Inferior parietal cortex (tissue), 1 donor: ENCODE results near the gene EIF4B.

Experiments used
- DNase-seq: peaks from one replicate; pipeline ENCODE4 v3.0.0-alpha.2; 2016; ENCODE audit errors: extremely low spot score

The EIF4B gene

GRCh38 chr12:53046655-53047220 is 40.5 kb downstream of the EIF4B start:
- peak; percentile 66 for DNase-seq

DNA sequence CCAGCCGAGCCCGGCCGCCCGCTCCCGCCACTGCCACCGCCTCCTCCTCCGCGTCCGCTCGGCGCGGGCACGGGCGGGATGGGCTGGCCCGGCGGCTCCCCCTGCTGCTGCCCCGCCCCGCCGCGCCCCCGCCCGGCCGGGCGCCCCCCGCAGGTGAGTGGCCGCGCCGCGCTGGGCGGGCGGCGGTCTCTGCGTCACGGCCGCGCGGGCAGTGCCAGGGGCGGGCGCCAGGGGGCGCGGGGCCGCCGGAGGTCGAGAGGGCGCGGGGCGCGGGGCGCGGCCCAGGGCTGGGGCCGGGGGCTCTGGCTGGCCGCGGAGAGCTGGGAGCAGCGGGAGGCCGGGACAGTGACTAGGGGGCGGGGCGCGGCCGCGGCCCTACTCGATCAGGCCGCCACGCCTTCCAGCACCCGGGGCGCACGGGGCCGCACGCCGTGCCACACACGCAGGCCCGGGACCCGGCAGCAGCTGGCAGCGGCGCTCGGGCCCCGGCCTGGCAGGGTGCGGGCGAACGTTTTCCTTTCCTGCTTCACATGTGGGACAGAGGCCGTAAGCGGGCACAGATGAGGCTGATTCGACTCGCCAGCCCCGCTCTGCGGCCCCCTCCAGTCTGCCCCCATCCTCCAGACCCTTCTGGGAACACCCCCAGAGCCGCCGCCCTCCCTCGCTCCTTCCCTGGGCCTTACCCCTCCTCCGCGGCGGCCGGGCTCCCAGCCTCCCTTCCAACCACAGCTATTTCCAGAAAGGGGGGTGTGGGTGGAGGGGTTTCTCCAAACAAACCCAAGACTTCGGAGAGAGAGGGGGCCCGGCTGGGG is 41.2 kb downstream of the EIF4B start:
- DNase-seq = no peak

DNA sequence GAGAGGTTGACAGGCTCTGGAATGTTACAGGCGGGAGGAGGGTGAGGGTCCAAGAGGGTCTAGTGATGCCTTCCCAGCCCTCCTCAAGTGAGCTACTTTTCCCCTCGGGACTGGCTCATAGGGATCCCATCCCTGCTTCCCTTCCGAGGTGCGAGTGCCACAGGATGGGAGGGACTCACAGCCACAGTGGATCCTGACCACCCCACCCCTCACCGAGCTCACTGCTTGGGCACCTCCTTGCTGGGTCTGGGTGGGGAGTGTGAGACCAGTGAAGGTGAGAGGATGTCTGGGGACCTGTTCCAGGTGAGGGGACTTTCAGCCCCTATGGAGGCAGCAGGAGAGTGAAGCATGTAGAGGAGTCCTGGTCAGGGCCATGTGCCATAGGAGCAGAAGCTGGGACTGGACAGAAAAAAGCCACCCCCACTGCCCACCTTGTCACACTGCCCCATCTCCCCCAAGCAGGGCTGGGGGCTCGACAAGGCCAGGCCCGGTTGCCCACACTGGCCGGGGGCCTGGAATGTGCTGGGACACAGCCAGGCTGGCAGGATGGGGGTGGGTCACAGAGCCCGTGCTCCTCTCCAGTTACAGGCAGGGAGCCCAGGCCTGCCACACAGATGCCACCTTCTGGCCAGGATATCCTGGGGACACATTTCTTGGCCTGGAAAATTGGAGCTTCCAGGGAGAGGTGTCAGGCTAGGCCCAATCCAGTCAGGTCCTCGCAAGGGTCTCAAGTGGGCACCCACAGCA is 42.0 kb downstream of the EIF4B start:
- DNase-seq = peak; percentile 55

- DNase-seq = no peak
Measured at GRCh38 chr12:53048780-53049401, 42.6 kb downstream of the EIF4B start.

- no peak for DNase-seq
Measured at GRCh38 chr12:53049571-53050318, 43.5 kb downstream of the EIF4B start, which contains the start of gene TNS2. TNS2 (plus strand) TSS chr12:53050065; CDS start chr12:53050186, 121 bp downstream.

- peak; percentile 60 for DNase-seq
Measured at GRCh38 chr12:53050426-53051057, 44.3 kb downstream of the EIF4B start.

DNA sequence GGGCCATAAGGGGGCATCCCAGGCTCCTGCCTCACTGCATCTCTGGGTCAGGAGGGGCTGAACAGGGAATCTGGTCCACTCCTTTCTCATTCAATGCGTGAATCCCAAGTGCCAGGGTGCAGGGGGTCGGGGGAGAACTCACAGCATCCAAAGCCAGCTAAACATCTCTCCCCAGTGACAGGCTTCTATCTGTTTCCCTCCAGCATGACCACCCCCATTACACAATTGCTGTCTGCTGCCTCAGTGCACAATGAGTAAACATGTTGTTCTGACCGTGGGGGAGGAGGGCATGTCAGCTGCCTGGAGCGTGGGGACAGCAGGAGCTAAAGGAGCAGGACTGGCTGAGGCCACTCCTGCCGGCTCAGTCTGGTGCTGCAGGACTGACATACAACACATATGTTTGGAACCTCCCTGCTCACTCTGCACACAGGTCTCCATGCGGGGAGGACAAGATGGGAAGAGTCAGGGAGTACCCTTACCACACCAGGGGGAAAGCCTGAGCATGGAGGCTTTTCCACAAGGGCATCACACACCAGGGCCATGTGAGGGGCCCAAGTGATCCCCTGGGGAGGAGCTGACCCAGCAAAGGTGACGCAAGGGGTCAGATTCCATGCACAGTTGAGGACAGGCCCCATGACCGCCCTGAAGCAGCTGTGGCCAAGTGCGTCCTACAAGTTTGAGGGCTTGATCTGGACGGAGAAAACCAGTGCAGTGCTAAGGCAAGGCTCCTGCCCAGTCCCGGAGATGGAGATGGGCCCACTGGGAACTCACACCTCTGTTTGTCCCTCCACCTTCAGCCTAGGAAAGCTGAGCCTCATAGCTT is 45.0 kb downstream of the EIF4B start:
- DNase-seq = peak; percentile 87

- no peak for DNase-seq
Measured at GRCh38 chr12:53051881-53052412, 45.7 kb downstream of the EIF4B start.

DNA sequence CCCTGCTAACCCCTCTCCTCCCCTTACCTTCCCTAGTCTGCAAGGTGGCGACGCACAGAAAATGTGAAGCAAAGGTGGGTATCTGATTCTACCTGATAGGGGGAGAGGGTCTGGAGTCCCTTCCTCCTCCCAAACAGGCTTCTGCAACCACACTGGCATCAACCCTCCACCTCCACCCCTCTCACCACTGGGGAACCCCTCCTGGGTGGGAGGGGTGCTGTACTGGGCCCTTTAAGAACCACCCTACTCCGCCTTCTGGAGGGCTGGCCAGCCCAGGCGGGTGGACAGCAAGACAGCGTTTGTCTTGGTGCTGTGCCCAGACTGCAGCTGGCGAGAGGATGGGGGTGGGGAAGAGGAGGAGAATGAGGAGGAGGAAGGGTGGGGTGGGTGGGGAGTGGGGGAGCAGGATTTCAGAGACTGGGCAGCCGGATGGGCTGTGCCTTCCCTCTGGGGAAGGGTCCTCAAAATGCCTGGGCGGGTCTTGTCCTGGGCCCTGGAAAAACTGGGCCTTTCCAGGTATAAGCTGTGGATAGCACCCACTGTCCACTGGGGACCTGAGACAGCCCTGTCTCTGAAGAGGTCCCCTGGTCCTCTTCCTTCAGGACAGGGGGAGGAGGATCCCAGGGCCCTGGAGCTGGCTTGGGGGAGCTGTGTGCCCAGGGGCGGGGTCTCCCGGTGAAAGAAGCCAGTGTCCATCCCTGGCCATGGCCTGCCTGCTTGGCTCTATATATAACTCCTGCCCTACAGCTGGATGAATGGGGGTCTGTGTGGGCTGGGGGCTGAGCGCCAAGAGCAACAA is 46.4 kb downstream of the EIF4B start:
- DNase-seq = peak; percentile 79

- DNase-seq = peak; percentile 58
Measured at GRCh38 chr12:53053218-53054111, 47.2 kb downstream of the EIF4B start.

DNA sequence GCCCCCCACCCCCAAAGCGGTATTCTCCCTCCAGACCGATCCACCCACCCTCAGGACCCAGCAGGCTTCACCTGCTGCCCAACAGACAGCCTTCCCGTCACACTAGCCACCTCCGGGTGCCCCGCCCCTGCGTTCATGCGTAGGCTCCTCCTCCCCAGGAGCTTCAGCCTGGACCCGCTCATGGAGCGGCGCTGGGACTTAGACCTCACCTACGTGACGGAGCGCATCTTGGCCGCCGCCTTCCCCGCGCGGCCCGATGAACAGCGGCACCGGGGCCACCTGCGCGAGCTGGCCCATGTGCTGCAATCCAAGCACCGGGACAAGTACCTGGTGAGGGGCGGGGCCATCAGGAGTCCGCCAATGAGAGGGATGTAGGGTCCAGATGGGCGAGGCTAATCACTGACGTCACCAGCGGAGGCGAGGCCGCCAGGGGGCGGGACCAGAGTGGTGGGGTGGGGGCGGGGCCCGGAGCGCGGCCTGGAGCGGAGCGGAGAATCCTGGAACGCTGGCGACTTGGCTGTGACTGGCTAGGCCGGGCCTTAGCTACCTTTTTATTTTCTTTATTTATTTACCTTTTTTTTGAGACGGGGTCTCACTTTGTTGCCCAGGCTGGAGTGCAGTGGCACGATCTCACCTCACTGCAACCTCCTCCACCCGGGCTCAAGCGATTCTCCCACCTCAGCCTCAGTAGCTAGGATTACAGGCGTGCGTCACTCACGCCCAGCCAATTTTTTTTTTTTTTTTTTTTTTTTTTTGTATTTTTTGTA is 48.0 kb downstream of the EIF4B start:
- DNase-seq = peak; percentile 96

- DNase-seq = no peak
Measured at GRCh38 chr12:53055471-53056266, 49.4 kb downstream of the EIF4B start.

DNA sequence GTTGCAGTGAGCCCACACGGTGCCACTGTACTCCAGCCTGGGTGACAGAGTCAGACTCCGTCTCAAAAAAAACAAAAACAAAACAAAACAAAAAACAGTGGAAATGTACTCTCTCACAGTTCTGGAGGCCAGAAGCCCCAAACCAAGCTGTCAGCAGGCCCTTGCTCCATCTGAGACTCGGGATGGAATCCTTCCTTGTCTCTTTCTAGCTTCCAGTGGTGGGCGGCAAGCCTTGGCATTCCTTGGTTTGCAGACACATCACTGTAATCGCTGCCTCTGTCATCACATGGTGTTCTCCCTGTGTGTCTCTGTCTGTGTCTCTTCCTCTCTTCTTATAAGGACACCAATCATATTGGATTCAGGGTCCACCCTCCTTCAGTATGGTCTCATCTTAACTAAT is 50.0 kb downstream of the EIF4B start:
- DNase-seq = no peak

GRCh38 chr12:53056901-53057300 is 50.6 kb downstream of the EIF4B start:
- DNase-seq = no peak

GRCh38 chr12:53057816-53058500 is 51.7 kb downstream of the EIF4B start:
- no peak for DNase-seq
